Esophagus (tissue), 2 donors: ENCODE results near the gene NCOA1. TPM values are rescaled to one million over a fixed set of nuclear protein-coding genes. Genes with fewer than 3 reads are reported as not detected.
A peak's percentile ranks its signal among the peaks of the same experiment; 100 is the strongest.
"Not testable (repeated sequence)": the region's sequence is repeated elsewhere in the genome, so short reads cannot be mapped to it uniquely, and the experiment has no call there.

Source experiments
- H3K27ac ChIP-seq, 2 donors: one replicate each; pipeline ENCODE4 v1.5.1; 2013; ENCODE audit warnings: low read depth in 2 of 2, mild to moderate bottlenecking in 2 of 2, inconsistent platforms in 1 of 2, low read length in 1 of 2, moderate library complexity in 1 of 2
- H3K27me3 ChIP-seq, 2 donors: one replicate each; pipeline ENCODE4 v1.6.1; 2013; ENCODE audit warnings: low read length in 2 of 2, control low read depth in 1 of 2, mild to moderate bottlenecking in 1 of 2; ENCODE audit not compliant: insufficient read depth in 2 of 2, control insufficient read depth in 1 of 2
- H3K36me3 ChIP-seq, 2 donors: one replicate each; pipeline ENCODE4 v1.6.1; 2013; ENCODE audit warnings: low read length in 1 of 2; ENCODE audit not compliant: control insufficient read depth in 2 of 2, insufficient read depth in 2 of 2
- H3K4me1 ChIP-seq, 2 donors: one replicate each; pipeline ENCODE4 v1.6.1; 2013; ENCODE audit warnings: low read length in 1 of 2; ENCODE audit not compliant: control insufficient read depth in 2 of 2, insufficient read depth in 2 of 2
- H3K4me3 ChIP-seq, 2 donors: one replicate each; pipeline ENCODE4 v1.5.1; 2013; ENCODE audit warnings: low read length in 2 of 2, mild to moderate bottlenecking in 2 of 2, low read depth in 1 of 2, moderate library complexity in 1 of 2
- H3K9me3 ChIP-seq, 2 donors: one replicate each; pipeline ENCODE4 v1.6.1; 2013; ENCODE audit warnings: mild to moderate bottlenecking in 2 of 2, low read depth in 1 of 2, low read length in 1 of 2, moderate library complexity in 1 of 2; ENCODE audit not compliant: control insufficient read depth in 2 of 2, insufficient read depth in 1 of 2
- WGBS, 2 donors: extraction: QIAGEN DNeasy Blood & Tissue Kit; methylation state at CpG; one replicate each; pipeline ENCODE4 v1.1.7; 2013; 5-methylcytosine and 5-hydroxymethylcytosine counted together
- polyA plus RNA-seq, 2 donors: library from polyadenylated mRNA; stranded (reverse); fragments of 200-250 nt; gene quantifications; one replicate each; pipeline ENCODE4 v1.2.3, GENCODE V29; 2013
- donor health status: healthy with polysubstance abuse.
- donor health status: Bipolar disorder and iron deficiency.

Gene NCOA1
- polyA plus RNA-seq, 2 donors, result 8.7 to 13.7 TPM

- Histone ChIP-seq H3K4me3 (no peak overlapping the region), H3K9me3 (no peaks in the 10 kb centered on the region)
- 67 to 76% methylated on average over 3 of the region's 3 CpGs for WGBS, 2 donors
Measured at GRCh38 chr2:24788816-24789215, 297.8 kb downstream of the NCOA1 start.

GRCh38 chr2:24791452-24791851 is 300.4 kb downstream of the NCOA1 start:
- peak overlapping the region in 1 of 2 donors; percentile 27 for H3K27ac ChIP-seq
- H3K9me3 ChIP-seq, result no peaks in the 10 kb centered on the region
- WGBS, 2 donors, result 71 to 79% methylated on average over 5 of the region's 5 CpGs
- no peaks in the 10 kb centered on the region for H3K36me3 ChIP-seq
- H3K4me1 ChIP-seq, result peaks cover 0 to 4% of the 10 kb centered on the region in 2 donors
- no peaks in the 10 kb centered on the region for H3K27me3 ChIP-seq
- H3K4me3 ChIP-seq, result no peak overlapping the region

More at GRCh38 chr2:24788816-24789215, 297.8 kb downstream of the NCOA1 start:
- H3K4me1 ChIP-seq, result peaks cover 0 to 1% of the 10 kb centered on the region in 2 donors
- H3K27ac ChIP-seq, result no peak overlapping the region
- H3K27me3 ChIP-seq, result no peaks in the 10 kb centered on the region
- no peaks in the 10 kb centered on the region for H3K36me3 ChIP-seq

GRCh38 chr2:24792542-24792873 is 301.5 kb downstream of the NCOA1 start:
- Histone ChIP-seq H3K36me3 (no peaks in the 10 kb centered on the region), H3K4me3 (peak overlapping the region; percentile 84 to 89), H3K27me3 (no peaks in the 10 kb centered on the region), H3K27ac (peak overlapping the region; percentile 97 to 99), H3K4me1 (peaks cover 0 to 4% of the 10 kb centered on the region in 2 donors), H3K9me3 (no peaks in the 10 kb centered on the region)
- WGBS, 2 donors, result 0 to 1% methylated on average over 6 of the region's 6 CpGs

- Histone ChIP-seq H3K27ac (peak within 1 kb of the TSS; percentile 97 to 99), H3K36me3 (no peaks in the 10 kb centered on the region), H3K4me1 (peaks cover 0 to 4% of the 10 kb centered on the region in 2 donors), H3K9me3 (no peaks in the 10 kb centered on the region), H3K27me3 (no peaks in the 10 kb centered on the region), H3K4me3 (peak within 1 kb of the TSS; percentile 84 to 89)
- WGBS, 2 donors, result 0 to 1% methylated on average over 72 to 74 of the region's 74 CpGs
Measured at GRCh38 chr2:24792874-24793760, 302.1 kb downstream of the NCOA1 start, which contains the start of the genes CENPO and PTRHD1. TSS of gene CENPO (plus strand) at chr2:24793425. CDS start at chr2:24793920, 495 bp downstream. TSS of gene PTRHD1 (minus strand) at chr2:24793391. CDS start at chr2:24793377, 14 bp downstream.

- WGBS, 2 donors, result 3 to 6% methylated on average over 14 of the region's 14 CpGs
- Histone ChIP-seq H3K36me3 (no peaks in the 10 kb centered on the region), H3K4me3 (peak overlapping the region; percentile 84 to 89), H3K27me3 (no peaks in the 10 kb centered on the region), H3K27ac (peak overlapping the region in 1 of 2 donors; percentile 60), H3K4me1 (peaks cover 0 to 4% of the 10 kb centered on the region in 2 donors), H3K9me3 (no peaks in the 10 kb centered on the region)
Measured at GRCh38 chr2:24793761-24794435, 302.8 kb downstream of the NCOA1 start.

GRCh38 chr2:24797644-24798043 is 306.6 kb downstream of the NCOA1 start:
- Histone ChIP-seq H3K27me3 (no peaks in the 10 kb centered on the region), H3K4me3 (no peak overlapping the region), H3K36me3 (no peaks in the 10 kb centered on the region), H3K9me3 (peaks cover 0 to 3% of the 10 kb centered on the region in 2 donors), H3K27ac (no peak overlapping the region), H3K4me1 (peaks cover 0 to 4% of the 10 kb centered on the region in 2 donors)
- WGBS, 2 donors, result 95 to 99% methylated on average over 2 of the region's 2 CpGs

- H3K27ac ChIP-seq, H3K4me1 ChIP-seq, H3K27me3 ChIP-seq, H3K9me3 ChIP-seq, H3K36me3 ChIP-seq, H3K4me3 ChIP-seq: not testable (repeated sequence)
- WGBS, 2 donors, result 85 to 98% methylated on average over 3 to 4 of the region's 5 CpGs
Measured at GRCh38 chr2:24800487-24800886, 309.4 kb downstream of the NCOA1 start.

- H3K4me3 ChIP-seq, H3K27ac ChIP-seq, H3K27me3 ChIP-seq, H3K4me1 ChIP-seq, H3K36me3 ChIP-seq, H3K9me3 ChIP-seq: not testable (repeated sequence)
- 93 to 96% methylated on average over 22 to 25 of the region's 25 CpGs for WGBS, 2 donors
Measured at GRCh38 chr2:24805811-24806660, 315.0 kb downstream of the NCOA1 start.

- H3K27ac ChIP-seq, result no peak overlapping the region
- no peaks in the 10 kb centered on the region for H3K4me1 ChIP-seq
- no peaks in the 10 kb centered on the region for H3K36me3 ChIP-seq
- no peaks in the 10 kb centered on the region for H3K9me3 ChIP-seq
- no peaks in the 10 kb centered on the region for H3K27me3 ChIP-seq
- no peak overlapping the region for H3K4me3 ChIP-seq
Measured at GRCh38 chr2:24806661-24807036, 315.6 kb downstream of the NCOA1 start.
